IMR-90 (cell line): ENCODE results near the gene A3GALT2. TPM values are rescaled to one million over a fixed set of nuclear protein-coding genes. Genes with fewer than 3 reads are reported as not detected.

Experiments
- ATAC-seq: fragments of 200-7000 bp; cut with Tn5 transposase; 2 replicates; pipeline ENCODE4 v1.9.1; 2020; ENCODE audit warnings: low read depth, mild to moderate bottlenecking, moderate library complexity
- BruUV-seq: library from RNA; stranded (reverse); fragments of 400-500 nt; replicated peaks from 2 replicates; lab custom pipeline; 2021; lab: Mats Ljungman, UMichigan
- CTCF ChIA-PET: fragments of 300-600 bp; formaldehyde crosslinking; extraction: SDS; loops from one replicate; lab custom pipeline; 2021; ENCODE audit warnings: antibody characterized with exemption; lab: Yijun Ruan, JAX
- POLR2A ChIA-PET: fragments of 300-600 bp; sonication (Branson Sonifier 250); formaldehyde crosslinking; loops from one replicate; lab custom pipeline; 2022; ENCODE audit warnings: antibody characterized with exemption; ENCODE audit not compliant: unreplicated experiment; lab: Charles Lee
- DNase-seq: peaks from one replicate; pipeline ENCODE4 v3.0.0; 2013
- H2AFZ ChIP-seq: replicated peaks from 2 replicates; pipeline ENCODE3; 2013; ENCODE audit warnings: low read length, mild to moderate bottlenecking; ENCODE audit not compliant: poor library complexity
- H2AK5ac ChIP-seq: 2 replicates; pipeline ENCODE4 v1.6.1; 2013; ENCODE audit warnings: low read depth, low read length, inconsistent platforms
- H2AK9ac ChIP-seq: replicated peaks from 2 replicates; pipeline ENCODE3; 2013; ENCODE audit warnings: mild to moderate bottlenecking, low read depth, low read length, moderate library complexity; ENCODE audit not compliant: poor library complexity
- H2BK120ac ChIP-seq: 2 replicates; pipeline ENCODE4 v1.6.1; 2013; ENCODE audit warnings: low read depth, low read length, inconsistent platforms
- H2BK15ac ChIP-seq: 3 replicates; pipeline ENCODE4 v1.6.1; 2013; ENCODE audit warnings: low read depth, low read length, inconsistent platforms
- H2BK20ac ChIP-seq: 2 replicates; pipeline ENCODE4 v1.6.1; 2013; ENCODE audit warnings: low read depth, mild to moderate bottlenecking, inconsistent platforms, low read length, moderate library complexity
- H2BK5ac ChIP-seq: 2 replicates; pipeline ENCODE4 v1.6.1; 2013; ENCODE audit warnings: mild to moderate bottlenecking, low read depth, low read length, inconsistent platforms; ENCODE audit not compliant: poor library complexity, severe bottlenecking
- H3K14ac ChIP-seq: replicated peaks from 2 replicates; pipeline ENCODE4 v1.6.1; 2013; ENCODE audit warnings: low read depth, low read length, inconsistent platforms
- H3K18ac ChIP-seq: 2 replicates; pipeline ENCODE4 v1.6.1; 2013; ENCODE audit warnings: low read depth, low read length, control low read depth
- H3K23ac ChIP-seq: 2 replicates; pipeline ENCODE4 v1.6.1; 2013; ENCODE audit warnings: low read depth, low read length, inconsistent platforms
- H3K27ac ChIP-seq: 2 replicates; pipeline ENCODE4 v1.5.1; 2013; ENCODE audit warnings: mild to moderate bottlenecking, control low read depth, low read length; ENCODE audit not compliant: insufficient read depth
- H3K27me3 ChIP-seq: 2 replicates; pipeline ENCODE4 v1.6.1; 2013; ENCODE audit warnings: low read length; ENCODE audit not compliant: control insufficient read depth, insufficient read depth
- H3K36me3 ChIP-seq: 2 replicates; pipeline ENCODE4 v1.6.1; 2013; ENCODE audit warnings: low read length, mixed read lengths; ENCODE audit not compliant: control insufficient read depth, insufficient read depth
- H3K4ac ChIP-seq: 2 replicates; pipeline ENCODE4 v1.6.1; 2013; ENCODE audit warnings: low read depth, low read length, inconsistent platforms
- H3K4me1 ChIP-seq: 2 replicates; pipeline ENCODE4 v1.6.1; 2013; ENCODE audit warnings: low read length, mixed read lengths; ENCODE audit not compliant: control insufficient read depth, insufficient read depth
- H3K4me2 ChIP-seq: 2 replicates; pipeline ENCODE4 v1.6.1; 2013; ENCODE audit warnings: low read depth, mild to moderate bottlenecking, control low read depth, low read length, moderate library complexity
- H3K4me3 ChIP-seq: 2 replicates; pipeline ENCODE4 v1.5.1; 2013; ENCODE audit warnings: low read depth, mild to moderate bottlenecking, control low read depth, low read length, moderate library complexity; ENCODE audit not compliant: insufficient read depth
- H3K56ac ChIP-seq: 2 replicates; pipeline ENCODE4 v1.6.1; 2013; ENCODE audit warnings: low read length, inconsistent platforms; ENCODE audit not compliant: insufficient read depth; ENCODE audit errors: extremely low read depth
- H3K79me1 ChIP-seq, 2 experiments: 2 replicates each; pipeline ENCODE4 v1.6.1; 2013; ENCODE audit warnings: low read length in 2 of 2, inconsistent platforms in 1 of 2, low read depth in 1 of 2
- H3K9ac ChIP-seq: 2 replicates; pipeline ENCODE4 v1.6.1; 2013; ENCODE audit warnings: low read depth, low read length, control low read depth
- H3K9me1 ChIP-seq: 2 replicates; pipeline ENCODE4 v1.6.1; 2013; ENCODE audit warnings: low read length, inconsistent platforms; ENCODE audit not compliant: insufficient read depth
- H3K9me3 ChIP-seq: 2 replicates; pipeline ENCODE4 v1.6.1; 2013; ENCODE audit warnings: low read length; ENCODE audit not compliant: control insufficient read depth, insufficient read depth
- H4K20me1 ChIP-seq: 2 replicates; pipeline ENCODE4 v1.6.1; 2013; ENCODE audit warnings: low read length, inconsistent platforms; ENCODE audit not compliant: insufficient read depth
- H4K5ac ChIP-seq: 2 replicates; pipeline ENCODE4 v1.6.1; 2013; ENCODE audit warnings: mild to moderate bottlenecking, low read depth, low read length, control low read depth
- H4K8ac ChIP-seq, 2 experiments: 2 replicates each; pipeline ENCODE4 v1.6.1; 2013; ENCODE audit warnings: low read depth in 2 of 2, low read length in 2 of 2, control low read depth in 1 of 2, inconsistent platforms in 1 of 2
- H4K91ac ChIP-seq: 2 replicates; pipeline ENCODE4 v1.6.1; 2013; ENCODE audit warnings: low read depth, low read length, inconsistent platforms; ENCODE audit not compliant: insufficient read depth
- BHLHE40 ChIP-seq: fragments of 150-350 bp; IDR thresholded peaks from 2 replicates; pipeline ENCODE4 v1.6.1; 2016; ENCODE audit warnings: mild to moderate bottlenecking, low read depth, low read length
- CEBPB ChIP-seq: IDR thresholded peaks from 2 replicates; pipeline ENCODE4 v1.6.1; 2012; ENCODE audit warnings: low read depth, low read length, improper control_type of control experiment
- CHD1 ChIP-seq: IDR thresholded peaks from 2 replicates; pipeline ENCODE4 v1.6.1; 2012; ENCODE audit warnings: low read depth, low read length, improper control_type of control experiment
- CTCF ChIP-seq: conservative IDR thresholded peaks from 2 replicates; pipeline ENCODE4 v1.5.1; 2012; ENCODE audit warnings: mild to moderate bottlenecking, low read depth, low read length, improper control_type of control experiment
- MAFK ChIP-seq: IDR thresholded peaks from 2 replicates; pipeline ENCODE4 v1.6.1; 2012; ENCODE audit warnings: low read depth, low read length, improper control_type of control experiment
- MXI1 ChIP-seq: IDR thresholded peaks from 2 replicates; pipeline ENCODE4 v1.6.1; 2012; ENCODE audit warnings: low read depth, mild to moderate bottlenecking, low read length, moderate library complexity, borderline replicate concordance
- RAD21 ChIP-seq: IDR thresholded peaks from 2 replicates; pipeline ENCODE4 v1.6.1; 2012; ENCODE audit warnings: low read length, improper control_type of control experiment
- WGBS, 2 experiments: methylation state at CpG; one replicate each; pipeline versions ENCODE4 v1.1.5 to v1.1.7; 2013; ENCODE audit warnings: missing lambda C conversion rate in 2 of 2; ENCODE audit not compliant: insufficient read length in 1 of 2; ENCODE audit errors: extremely low coverage in 2 of 2; 5-methylcytosine and 5-hydroxymethylcytosine counted together
- dilution Hi-C: fragments of 300-500 bp; cut with HindIII; formaldehyde crosslinking; loops from one replicate; pipeline ENCODE4 v1.14.3; 2018; ENCODE audit warnings: low sequenced_read_pairs; ENCODE audit not compliant: unreplicated experiment
- in situ Hi-C: fragments of 300-500 bp; cut with MboI; formaldehyde crosslinking; loops from 3 replicates; pipeline ENCODE4 v1.14.3; 2019; ENCODE audit warnings: low sequenced_read_pairs, inconsistent platforms, mixed read lengths
- intact Hi-C: fragments of 100-400 bp; cut with micrococcal nuclease; formaldehyde crosslinking; loops from 2 replicates; pipeline ENCODE4 v1.10.0; 2022
- polyA plus RNA-seq, 3 experiments: library from polyadenylated mRNA; depleted of rRNA; stranded (reverse); fragments of >200 nt; gene quantifications; 2 replicates each; pipeline ENCODE4 v1.2.3, GENCODE V29; 2012; ENCODE audit warnings: low replicate concordance in 1 of 3
- total RNA-seq: library from RNA; depleted of rRNA; stranded (reverse); fragments of >200 nt; gene quantifications from 2 replicates; pipeline ENCODE4 v1.2.3, GENCODE V29; 2012

Gene A3GALT2
- total and polyA plus RNA-seq, 2 of the 4 experiments (the other 2 are of a cell fraction) = not detected

GRCh38 chr1:33330906-33331305 lies 10.0 kb upstream of the A3GALT2 start:
- no peak overlapping the region for H3K18ac ChIP-seq
- H3K4me1 ChIP-seq = peaks cover 33% of the 10 kb centered on the region
- BruUV-seq = no TSS peak
- peaks cover 51 to 86% of the 10 kb centered on the region in 2 experiments for H3K79me1 ChIP-seq
- no peak overlapping the region for H3K4me3 ChIP-seq
- no peak overlapping the region for H2BK20ac ChIP-seq
- no peak overlapping the region for H3K14ac ChIP-seq
- H4K8ac ChIP-seq = no peak overlapping the region; a peak in 1 of 4 replicates
- no peak overlapping the region for H2BK15ac ChIP-seq
- H3K9ac ChIP-seq = no peak overlapping the region
- in situ Hi-C loops (no loop called here), dilution Hi-C loops (no loop called here), intact Hi-C loops (no loop called here)
- no peak overlapping the region for H4K91ac ChIP-seq
- ChIA-PET POLR2A (no interaction called here), CTCF (interaction anchor here (0.5 kb wide), 1 partner anchor 74 kb away, joined by 3 read pairs; no protein-coding TSS in a partner anchor)
- ATAC-seq (no peak), DNase-seq (no peak)
- no peaks in the 10 kb centered on the region for H3K9me3 ChIP-seq
- WGBS, 2 experiments = no CpG with 5 or more reads among the region's 7 CpGs
- H2AFZ ChIP-seq = no peak overlapping the region
- no peaks in the 10 kb centered on the region for H3K27me3 ChIP-seq
- H4K5ac ChIP-seq = no peak overlapping the region
- peaks cover 90% of the 10 kb centered on the region for H4K20me1 ChIP-seq
- no peak overlapping the region for H2BK5ac ChIP-seq
- H2AK5ac ChIP-seq = no peak overlapping the region
- no peak overlapping the region for H2BK120ac ChIP-seq
- no peak overlapping the region for H2AK9ac ChIP-seq
- H3K4ac ChIP-seq = no peak overlapping the region
- H3K4me2 ChIP-seq = no peak overlapping the region
- no peak overlapping the region for H3K23ac ChIP-seq
- H3K56ac ChIP-seq = no peak overlapping the region
- H3K27ac ChIP-seq = no peak overlapping the region
- H3K36me3 ChIP-seq = peaks cover 81% of the 10 kb centered on the region
- H3K9me1 ChIP-seq = peaks cover 27% of the 10 kb centered on the region
- no peak for TF ChIP-seq CTCF
- TF ChIP-seq CHD1 = no peak
- no peak for TF ChIP-seq BHLHE40
- TF ChIP-seq CEBPB = no peak
- no peak for TF ChIP-seq MXI1
- TF ChIP-seq RAD21 = no peak
- TF ChIP-seq MAFK = no peak
